ENCODE data around the gene CRAT. TPM values are rescaled to one million over a fixed set of nuclear protein-coding genes. Genes with fewer than 3 reads are reported as not detected.

CRAT gene
- polyA plus RNA-seq, 1 experiment: 24.3 TPM

- no peaks in the 10 kb centered on the region; the same call in 1 of the 2 replicates for H3K9me3 ChIP-seq (ENCODE audit: control insufficient read depth, insufficient read depth, low read length)
- POLR2A ChIA-PET: interaction anchor here (0.5 to 1.5 kb wide), 7 partner anchors 20 to 617 kb away, joined by 3 to 13 read pairs (median 5); partner anchors contain the start of gene IER5L
- H3K27ac ChIP-seq (ENCODE audit: low read depth, low read length): peak overlapping the region; percentile 97
- DNase-seq (ENCODE audit: low read depth, low spot score): no peak
- H3K27me3 ChIP-seq (ENCODE audit: control insufficient read depth, insufficient read depth, low read length): no peaks in the 10 kb centered on the region
- CTCF ChIA-PET: interaction anchor here (1.0 to 1.7 kb wide), 2 partner anchors 15 to 27 kb away, joined by 6 to 19 read pairs; no protein-coding TSS in a partner anchor
- H3K4me3 ChIP-seq (ENCODE audit: low read depth, low read length): no peak overlapping the region
- TF ChIP-seq CTCF (IDR thresholded peaks at IDR 0.05; ENCODE audit: low read depth, low read length): no peak
Observed at GRCh38 chr9:129146441-129146941, 35.9 kb upstream of the CRAT start.

GRCh38 chr9:129145841-129146292 is 35.3 kb upstream of the CRAT start:
- POLR2A ChIA-PET: interaction anchor here (0.5 to 1.5 kb wide), 9 partner anchors 21 to 659 kb away, joined by 3 to 13 read pairs (median 4); partner anchors contain the start of gene IER5L
- peak; percentile 86 for DNase-seq (ENCODE audit: low read depth, low spot score)

GRCh38 chr9:129145316-129145715 is 34.7 kb upstream of the CRAT start:
- Histone ChIP-seq H3K27me3 (ENCODE audit: control insufficient read depth, insufficient read depth, low read length) (no peaks in the 10 kb centered on the region), H3K4me3 (ENCODE audit: low read depth, low read length) (no peak overlapping the region), H3K27ac (ENCODE audit: low read depth, low read length) (peak overlapping the region; percentile 97), H3K9me3 (ENCODE audit: control insufficient read depth, insufficient read depth, low read length) (no peaks in the 10 kb centered on the region; the same call in 1 of the 2 replicates)
- DNase-seq (ENCODE audit: low read depth, low spot score): no peak
- POLR2A ChIA-PET: interaction anchor here (0.5 to 3.7 kb wide), 7 partner anchors 21 to 660 kb away, joined by 3 to 29 read pairs (median 11); partner anchors contain the start of gene IER5L
- no peak for TF ChIP-seq CTCF (IDR thresholded peaks at IDR 0.05; ENCODE audit: low read depth, low read length)
- CTCF ChIA-PET: interaction anchor here (0.7 to 1.2 kb wide), 2 partner anchors 35 to 469 kb away, joined by 3 to 4 read pairs; no protein-coding TSS in a partner anchor

More at GRCh38 chr9:129145841-129146292, 35.3 kb upstream of the CRAT start:
- no peaks in the 10 kb centered on the region for H3K27me3 ChIP-seq (ENCODE audit: control insufficient read depth, insufficient read depth, low read length)
- peak overlapping the region; percentile 97 for H3K27ac ChIP-seq (ENCODE audit: low read depth, low read length)
- no peak for TF ChIP-seq CTCF (IDR thresholded peaks at IDR 0.05; ENCODE audit: low read depth, low read length)
- no peak overlapping the region for H3K4me3 ChIP-seq (ENCODE audit: low read depth, low read length)
- CTCF ChIA-PET: interaction anchor here (1.0 to 1.7 kb wide), 3 partner anchors 14 to 468 kb away, joined by 3 to 19 read pairs (median 6); no protein-coding TSS in a partner anchor
- H3K9me3 ChIP-seq (ENCODE audit: control insufficient read depth, insufficient read depth, low read length): no peaks in the 10 kb centered on the region; the same call in 1 of the 2 replicates

- CTCF ChIA-PET: interaction anchor here (0.5 to 16.1 kb wide), 42 partner anchors 8 to 634 kb away, joined by 3 to 302 read pairs (median 4); partner anchors contain the start of genes C9orf50 and NTMT1
Observed at GRCh38 chr9:129143031-129143927, 32.7 kb upstream of the CRAT start.

More at GRCh38 chr9:129143031-129143927, 32.7 kb upstream of the CRAT start:
- H3K4me3 ChIP-seq (ENCODE audit: low read depth, low read length): peak overlapping the region; percentile 45
- POLR2A ChIA-PET: interaction anchor here (0.9 to 3.7 kb wide), 10 partner anchors 9 to 471 kb away, joined by 3 to 29 read pairs (median 4); partner anchors contain the start of gene IER5L
- no peaks in the 10 kb centered on the region; the same call in 1 of the 2 replicates for H3K9me3 ChIP-seq (ENCODE audit: control insufficient read depth, insufficient read depth, low read length)
- DNase-seq (ENCODE audit: low read depth, low spot score): peak; percentile 77
- no peaks in the 10 kb centered on the region for H3K27me3 ChIP-seq (ENCODE audit: control insufficient read depth, insufficient read depth, low read length)
- H3K27ac ChIP-seq (ENCODE audit: low read depth, low read length): peak overlapping the region; percentile 100
- peak; percentile 94 for TF ChIP-seq CTCF (IDR thresholded peaks at IDR 0.05; ENCODE audit: low read depth, low read length)

Measured in AG04450 (cell line).